Activated B cell treated with CpG ODN at 0.5 μM for 24 hours (primary cell): Measurements from ENCODE around the gene ST6GAL1. TPM values are rescaled to one million over a fixed set of nuclear protein-coding genes. Genes with fewer than 3 reads are reported as not detected.

Source experiments
- ATAC-seq: fragments of 200-7000 bp; cut with Tn5 transposase; one replicate; pipeline ENCODE4 v1.10.0; 2021; ENCODE audit warnings: low read depth, mild to moderate bottlenecking, moderate library complexity
- CTCF ChIA-PET: fragments of 350-600 bp; sonication (Branson Sonifier 250); formaldehyde crosslinking; loops from one replicate; lab custom pipeline; 2021; ENCODE audit warnings: antibody characterized with exemption; lab: Charles Lee
- POLR2A ChIA-PET: fragments of 350-600 bp; sonication (Branson Sonifier 250); formaldehyde crosslinking; loops from one replicate; lab custom pipeline; 2021; ENCODE audit warnings: antibody characterized with exemption; lab: Charles Lee
- DNase-seq: peaks from one replicate; pipeline ENCODE4 v3.0.0; 2022
- H3K27ac Mint-ChIP-seq: one replicate; pipeline ENCODE4 v1.8.0; 2020; ENCODE audit warnings: mixed read lengths
- H3K27me3 Mint-ChIP-seq: one replicate; pipeline ENCODE4 v1.8.0; 2021; ENCODE audit warnings: mixed read lengths
- H3K36me3 Mint-ChIP-seq: one replicate; pipeline ENCODE4 v1.8.0; 2021; ENCODE audit warnings: low read depth, mixed read lengths
- H3K4me1 Mint-ChIP-seq: one replicate; pipeline ENCODE4 v1.8.0; 2021; ENCODE audit warnings: mixed read lengths
- H3K4me3 Mint-ChIP-seq: one replicate; pipeline ENCODE4 v1.8.0; 2020; ENCODE audit warnings: mild to moderate bottlenecking, mixed read lengths
- H3K9me3 Mint-ChIP-seq: one replicate; pipeline ENCODE4 v1.8.0; 2020; ENCODE audit warnings: mixed read lengths
- CTCF ChIP-seq: fragments of 200-600 bp; IDR thresholded peaks from one replicate; pipeline ENCODE4 v1.8.0; 2022; ENCODE audit warnings: antibody characterized with exemption, mild to moderate bottlenecking
- intact Hi-C: fragments of 100-400 bp; cut with micrococcal nuclease; formaldehyde crosslinking; loops from one replicate; pipeline ENCODE4 v1.15.1; 2024
- total RNA-seq: library from RNA; stranded (reverse); gene quantifications from 2 replicates; pipeline ENCODE4 v1.2.3, GENCODE V29; 2022

Gene ST6GAL1
- total RNA-seq, 1 donor from 2014 or later, result 328 TPM

GRCh38 chr3:187076297-187076696, 146.0 kb downstream of the ST6GAL1 start:
- no peak for ATAC-seq
- H3K27ac Mint-ChIP-seq, result peak overlapping the region; percentile 62
- no peaks in the 10 kb centered on the region for H3K9me3 Mint-ChIP-seq
- H3K4me3 Mint-ChIP-seq, result no peak overlapping the region
- no peak for DNase-seq
- no peaks in the 10 kb centered on the region for H3K27me3 Mint-ChIP-seq
- H3K4me1 Mint-ChIP-seq, result peaks cover 23% of the 10 kb centered on the region
- no peak for TF ChIP-seq CTCF
- CTCF ChIA-PET, result no interaction called here
- POLR2A ChIA-PET, result interaction anchor here (0.5 kb wide), 1 partner anchor 9 kb away, joined by 6 read pairs; no protein-coding TSS in a partner anchor
- H3K36me3 Mint-ChIP-seq, result peaks cover 84% of the 10 kb centered on the region
- intact Hi-C loops, result no loop called here

DNA sequence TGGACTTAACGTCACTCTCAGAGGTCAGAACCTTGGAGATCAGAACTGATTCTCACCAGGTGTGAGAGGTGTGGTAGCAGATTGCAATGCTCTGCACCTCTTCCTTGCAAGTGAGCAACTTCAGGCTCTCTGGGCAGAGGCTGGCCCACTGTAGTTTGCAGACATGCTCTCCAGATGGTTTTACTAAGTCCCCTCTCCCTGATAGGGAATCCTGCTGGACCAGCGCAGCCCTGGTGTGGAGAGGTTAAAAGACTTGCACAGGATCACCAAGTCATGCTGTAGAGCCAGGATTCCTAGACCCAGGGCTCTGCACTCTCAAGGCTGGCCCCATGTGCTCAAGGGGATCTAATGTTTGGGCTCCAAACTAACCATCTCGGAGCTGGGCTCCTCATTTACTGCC, 146.8 kb downstream of the ST6GAL1 start:
- peaks cover 78% of the 10 kb centered on the region for H3K36me3 Mint-ChIP-seq
- no peaks in the 10 kb centered on the region for H3K9me3 Mint-ChIP-seq
- H3K4me1 Mint-ChIP-seq, result peaks cover 15% of the 10 kb centered on the region
- no peak overlapping the region for H3K4me3 Mint-ChIP-seq
- intact Hi-C loops, result no loop called here
- no peak for DNase-seq
- H3K27me3 Mint-ChIP-seq, result no peaks in the 10 kb centered on the region
- ChIA-PET CTCF (interaction anchor here (0.6 kb wide), 1 partner anchor 253 kb away, joined by 3 read pairs; no protein-coding TSS in a partner anchor), POLR2A (no interaction called here)
- ATAC-seq, result no peak
- peak overlapping the region; percentile 54 for H3K27ac Mint-ChIP-seq
- no peak for TF ChIP-seq CTCF

- H3K27ac Mint-ChIP-seq, result no peak overlapping the region
- H3K36me3 Mint-ChIP-seq, result peaks cover 75% of the 10 kb centered on the region
- ATAC-seq (no peak), DNase-seq (no peak)
- H3K4me3 Mint-ChIP-seq, result no peak overlapping the region
- H3K4me1 Mint-ChIP-seq, result peaks cover 10% of the 10 kb centered on the region
- ChIA-PET CTCF (interaction anchor here (0.6 kb wide), 1 partner anchor 253 kb away, joined by 3 read pairs; no protein-coding TSS in a partner anchor), POLR2A (no interaction called here)
- no peaks in the 10 kb centered on the region for H3K9me3 Mint-ChIP-seq
- no peaks in the 10 kb centered on the region for H3K27me3 Mint-ChIP-seq
- TF ChIP-seq CTCF, result no peak
- intact Hi-C loops, result no loop called here
These were observed 147.2 kb downstream of the ST6GAL1 start for GRCh38 chr3:187077537-187077936.

- no peak overlapping the region for H3K4me3 Mint-ChIP-seq
- peak; percentile 12 for ATAC-seq
- POLR2A ChIA-PET, result interaction anchor here (1.2 kb wide), 1 partner anchor 148 kb away, joined by 4 read pairs; no protein-coding TSS in a partner anchor
- no peak for DNase-seq
- no peak for TF ChIP-seq CTCF
- H3K27me3 Mint-ChIP-seq, result no peaks in the 10 kb centered on the region
- peaks cover 2% of the 10 kb centered on the region for H3K4me1 Mint-ChIP-seq
- peak overlapping the region; percentile 35 for H3K27ac Mint-ChIP-seq
- intact Hi-C loops, result no loop called here
- peaks cover 57% of the 10 kb centered on the region for H3K36me3 Mint-ChIP-seq
- H3K9me3 Mint-ChIP-seq, result no peaks in the 10 kb centered on the region
- CTCF ChIA-PET, result no interaction called here
These were observed 149.0 kb downstream of the ST6GAL1 start for GRCh38 chr3:187079090-187080022.
